Measurements from ENCODE around the gene MEGF11. TPM values are rescaled to one million over a fixed set of nuclear protein-coding genes. Genes with fewer than 3 reads are reported as not detected.

The MEGF11 gene
- total RNA-seq, 6 experiments from 2014 or later = not detected

DNA sequence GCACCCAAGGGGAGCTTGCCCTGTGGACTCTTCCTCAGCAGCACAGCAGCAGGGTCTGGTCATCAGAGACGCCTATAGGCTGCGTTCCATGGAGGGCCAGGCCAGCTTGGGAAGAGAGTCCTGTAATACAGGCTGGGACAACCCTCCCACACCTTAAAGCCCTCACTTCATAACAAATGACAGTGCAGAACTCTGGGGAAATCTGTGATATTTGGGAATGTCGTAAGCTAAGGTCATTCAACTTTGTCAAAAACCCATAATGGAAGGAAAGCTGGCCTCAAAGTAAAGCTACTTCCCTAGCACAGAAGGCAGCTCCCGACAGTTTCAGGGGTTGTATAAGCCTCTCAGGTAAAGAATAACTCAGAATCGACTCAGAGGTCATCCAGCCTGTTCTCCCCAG, 133.1 kb downstream of the MEGF11 start:
- DNase-seq (no peak), ATAC-seq (peak in 2 of 4 donors; percentile 49 to 64)
- Histone ChIP-seq H3K27ac (no peak overlapping the region), H3K27me3 (no peaks in the 10 kb centered on the region), H3K9me3 (no peaks in the 10 kb centered on the region), H3K4me3 (no peak overlapping the region), H3K36me3 (no peaks in the 10 kb centered on the region), H3K4me1 (peaks cover 0 to 6% (median 0%) of the 10 kb centered on the region in 4 donors)
- no peak for TF ChIP-seq POLR2A (IDR thresholded peaks at IDR 0.05)
- TF ChIP-seq, protein P1, sequence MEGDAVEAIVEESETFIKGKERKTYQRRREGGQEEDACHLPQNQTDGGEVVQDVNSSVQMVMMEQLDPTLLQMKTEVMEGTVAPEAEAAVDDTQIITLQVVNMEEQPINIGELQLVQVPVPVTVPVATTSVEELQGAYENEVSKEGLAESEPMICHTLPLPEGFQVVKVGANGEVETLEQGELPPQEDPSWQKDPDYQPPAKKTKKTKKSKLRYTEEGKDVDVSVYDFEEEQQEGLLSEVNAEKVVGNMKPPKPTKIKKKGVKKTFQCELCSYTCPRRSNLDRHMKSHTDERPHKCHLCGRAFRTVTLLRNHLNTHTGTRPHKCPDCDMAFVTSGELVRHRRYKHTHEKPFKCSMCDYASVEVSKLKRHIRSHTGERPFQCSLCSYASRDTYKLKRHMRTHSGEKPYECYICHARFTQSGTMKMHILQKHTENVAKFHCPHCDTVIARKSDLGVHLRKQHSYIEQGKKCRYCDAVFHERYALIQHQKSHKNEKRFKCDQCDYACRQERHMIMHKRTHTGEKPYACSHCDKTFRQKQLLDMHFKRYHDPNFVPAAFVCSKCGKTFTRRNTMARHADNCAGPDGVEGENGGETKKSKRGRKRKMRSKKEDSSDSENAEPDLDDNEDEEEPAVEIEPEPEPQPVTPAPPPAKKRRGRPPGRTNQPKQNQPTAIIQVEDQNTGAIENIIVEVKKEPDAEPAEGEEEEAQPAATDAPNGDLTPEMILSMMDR (IDR thresholded peaks at IDR 0.05) = no peak
- intact Hi-C loops (cut with DNase I) = no loop called here
- whole genome bisulfite sequencing (ENCODE audit: insufficient coverage, low coverage, low lambda C conversion rate, missing lambda C conversion rate) = 24% methylated on average over 3 of the region's 5 CpGs

DNA sequence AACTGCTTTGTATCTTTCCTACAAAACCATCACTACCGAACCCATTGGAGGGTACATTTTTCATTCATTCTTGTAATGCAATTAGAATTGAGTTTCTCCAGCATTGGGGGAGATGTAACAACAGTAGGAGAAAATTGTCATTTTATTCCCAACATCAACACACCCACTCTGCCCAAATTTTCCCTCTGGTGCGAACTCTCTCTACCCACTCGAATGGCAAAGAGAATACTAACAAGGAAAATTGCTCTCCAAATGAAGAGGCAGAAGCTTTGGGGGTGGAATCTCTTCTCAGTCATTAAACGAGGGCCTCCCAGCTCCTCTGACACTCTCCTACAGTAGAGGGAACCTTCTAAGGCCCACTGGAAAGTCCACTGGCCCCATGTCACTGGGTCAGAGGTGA, 135.7 kb downstream of the MEGF11 start:
- ATAC-seq (no peak), DNase-seq (no peak)
- H3K27ac ChIP-seq = no peak overlapping the region
- TF ChIP-seq POLR2A (IDR thresholded peaks at IDR 0.05) = no peak
- TF ChIP-seq, protein P1 (IDR thresholded peaks at IDR 0.05) = no peak
- WGBS (ENCODE audit: insufficient coverage, low coverage, low lambda C conversion rate, missing lambda C conversion rate) = 63% methylated on average over 4 of the region's 4 CpGs
- no peaks in the 10 kb centered on the region for H3K27me3 ChIP-seq
- intact Hi-C loops (cut with DNase I) = no loop called here
- H3K4me1 ChIP-seq = peaks cover 0 to 6% (median 0%) of the 10 kb centered on the region in 4 donors
- H3K9me3 ChIP-seq = no peaks in the 10 kb centered on the region
- H3K4me3 ChIP-seq = no peak overlapping the region
- no peaks in the 10 kb centered on the region for H3K36me3 ChIP-seq

DNA sequence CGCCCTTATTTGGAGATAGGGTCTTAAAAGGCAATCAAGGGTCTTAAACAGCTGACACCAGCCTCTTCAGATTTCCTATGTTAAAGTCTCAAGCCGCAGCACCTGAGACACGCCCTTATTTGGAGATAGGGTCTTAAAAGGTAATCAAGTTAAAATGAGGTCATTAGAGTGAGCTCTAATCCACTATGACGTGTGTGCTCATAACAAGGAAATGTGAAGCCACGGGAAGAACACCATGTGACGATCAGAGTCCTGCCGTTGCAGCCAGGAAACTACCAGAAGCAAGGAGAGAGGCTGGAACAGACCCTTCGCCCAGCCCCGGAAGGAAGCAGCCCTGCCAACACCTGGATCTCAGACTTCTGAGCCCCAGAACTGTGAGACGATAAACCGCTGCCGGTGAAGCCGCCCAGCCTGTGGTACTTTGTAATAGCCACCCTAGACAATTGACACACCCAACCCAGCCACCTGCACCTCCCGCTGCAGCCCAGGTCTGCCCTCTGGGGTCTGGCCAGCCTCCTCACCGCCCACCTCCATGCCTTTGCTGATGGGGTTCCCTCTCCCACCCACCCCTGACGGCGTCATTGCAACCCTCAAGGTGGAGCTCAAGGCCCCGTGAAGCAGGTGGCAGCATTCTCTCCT, 137.9 kb downstream of the MEGF11 start:
- TF ChIP-seq, protein P1 (IDR thresholded peaks at IDR 0.05) = no peak
- TF ChIP-seq POLR2A (IDR thresholded peaks at IDR 0.05) = no peak
- Histone ChIP-seq H3K27me3 (no peaks in the 10 kb centered on the region), H3K27ac (no peak overlapping the region), H3K9me3 (no peaks in the 10 kb centered on the region), H3K4me1 (peaks cover 0 to 6% (median 0%) of the 10 kb centered on the region in 4 donors), H3K36me3 (no peaks in the 10 kb centered on the region), H3K4me3 (no peak overlapping the region)
- intact Hi-C loops (cut with DNase I) = no loop called here
- ATAC-seq (no peak), DNase-seq (peak in 1 of 3 donors; percentile 39)
- WGBS (ENCODE audit: insufficient coverage, low coverage, low lambda C conversion rate, missing lambda C conversion rate) = 20% methylated on average over 10 of the region's 18 CpGs

DNA sequence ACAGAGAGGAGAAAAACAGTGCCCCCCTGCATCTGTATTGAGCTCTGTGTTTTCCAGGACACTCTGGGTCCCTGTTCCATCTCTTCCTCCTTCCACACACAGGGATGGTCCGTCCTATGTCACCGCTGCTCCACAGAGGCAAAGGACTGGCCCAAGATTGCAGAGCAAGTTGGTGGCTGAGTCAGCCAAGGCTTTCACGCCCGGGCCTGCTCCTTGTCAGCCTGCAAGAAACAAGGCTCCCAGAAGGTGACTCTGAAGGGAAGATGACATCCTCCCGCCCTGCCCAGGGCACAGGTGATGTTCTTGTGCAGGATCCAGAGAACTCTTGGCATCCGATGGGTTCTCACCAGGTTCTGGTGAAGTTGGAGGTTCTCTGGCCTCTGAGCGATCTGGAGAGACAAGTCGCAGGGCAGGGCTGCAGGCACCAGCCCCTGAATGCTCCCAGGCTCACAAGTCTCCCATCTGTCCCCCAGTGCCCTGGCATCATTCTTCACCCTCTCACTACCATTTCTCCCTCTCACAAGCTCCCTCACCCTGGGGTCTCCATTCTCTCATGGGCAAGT, 138.6 kb downstream of the MEGF11 start:
- H3K27ac ChIP-seq = no peak overlapping the region
- ATAC-seq (no peak), DNase-seq (peak in 1 of 3 donors; percentile 46)
- TF ChIP-seq POLR2A (IDR thresholded peaks at IDR 0.05) = no peak
- TF ChIP-seq, protein P1 (IDR thresholded peaks at IDR 0.05) = no peak
- no peaks in the 10 kb centered on the region for H3K36me3 ChIP-seq
- WGBS (ENCODE audit: insufficient coverage, low coverage, low lambda C conversion rate, missing lambda C conversion rate) = no CpG with 5 or more reads among the region's 8 CpGs
- H3K4me1 ChIP-seq = peaks cover 0 to 2% (median 0%) of the 10 kb centered on the region in 4 donors
- H3K4me3 ChIP-seq = no peak overlapping the region
- no peaks in the 10 kb centered on the region for H3K9me3 ChIP-seq
- intact Hi-C loops (cut with DNase I) = no loop called here
- no peaks in the 10 kb centered on the region for H3K27me3 ChIP-seq

Data from right lobe of liver (tissue), 6 donors.